DOHH2 (cell line): Measurements from ENCODE around the gene PLTP.

Experiments
- H3F3A ChIP-seq: fragments of 200-600 bp; sonication (generic), shearing (Covaris generic); 2 replicates; pipeline ENCODE4 v1.6.0; 2016; ENCODE audit warnings: antibody characterized with exemption, mild to moderate bottlenecking; ENCODE audit not compliant: control insufficient read depth, insufficient read depth
- H3K27ac ChIP-seq: fragments of 200-600 bp; sonication (generic); 2 replicates; pipeline ENCODE4 v1.5.1; 2014; ENCODE audit warnings: low read depth, mild to moderate bottlenecking, low read length, moderate library complexity
- H3K27me3 ChIP-seq: fragments of 200-600 bp; sonication (generic); 2 replicates; pipeline ENCODE4 v1.6.1; 2014; ENCODE audit warnings: mild to moderate bottlenecking, low read length, mixed read lengths; ENCODE audit not compliant: control insufficient read depth
- H3K36me3 ChIP-seq: fragments of 200-600 bp; sonication (generic); 2 replicates; pipeline ENCODE4 v1.6.1; 2014; ENCODE audit warnings: mild to moderate bottlenecking, low read length, moderate library complexity, mixed read lengths; ENCODE audit not compliant: control insufficient read depth
- H3K4me1 ChIP-seq: fragments of 200-600 bp; sonication (generic); 2 replicates; pipeline ENCODE4 v1.6.1; 2014; ENCODE audit warnings: mild to moderate bottlenecking, low read length, mixed read lengths; ENCODE audit not compliant: control insufficient read depth
- H3K4me2 ChIP-seq: fragments of 200-600 bp; sonication (generic); 2 replicates; pipeline ENCODE4 v1.6.0; 2014; ENCODE audit warnings: mild to moderate bottlenecking, low read length, moderate library complexity
- H3K4me3 ChIP-seq: fragments of 200-600 bp; sonication (generic); 2 replicates; pipeline ENCODE4 v1.5.1; 2014; ENCODE audit warnings: mild to moderate bottlenecking, low read length, mixed read lengths
- H3K79me2 ChIP-seq: fragments of 200-600 bp; sonication (generic); 2 replicates; pipeline ENCODE4 v1.6.1; 2014; ENCODE audit warnings: mild to moderate bottlenecking, low read length, mixed read lengths; ENCODE audit not compliant: control insufficient read depth
- H3K9me2 ChIP-seq: fragments of 200-600 bp; sonication (generic); replicated peaks from 2 replicates; pipeline ENCODE4 v1.6.1; 2014; ENCODE audit warnings: mild to moderate bottlenecking, low read length, mixed read lengths; ENCODE audit not compliant: control insufficient read depth
- H3K9me3 ChIP-seq: fragments of 200-600 bp; sonication (generic); 2 replicates; pipeline ENCODE4 v1.6.1; 2014; ENCODE audit warnings: antibody characterized with exemption, low read length, mixed read lengths; ENCODE audit not compliant: control insufficient read depth, insufficient read depth
- H4K20me1 ChIP-seq: fragments of 200-600 bp; sonication (generic); 2 replicates; pipeline ENCODE4 v1.6.0; 2014; ENCODE audit warnings: low read depth, mild to moderate bottlenecking, antibody characterized with exemption, low read length, moderate library complexity; ENCODE audit not compliant: control insufficient read depth, insufficient read depth
- EZH2phosphoT487 ChIP-seq: fragments of 200-600 bp; sonication (generic); IDR thresholded peaks from 2 replicates; pipeline ENCODE4 v1.6.1; 2017; ENCODE audit warnings: borderline replicate concordance, mild to moderate bottlenecking, antibody characterized with exemption, low read length, moderate library complexity, mixed read lengths
- TF ChIP-seq, protein P1 (sequence below): fragments of 200-600 bp; sonication (generic); IDR thresholded peaks from one replicate; pipeline ENCODE4 v1.5.1; 2014; ENCODE audit warnings: antibody characterized with exemption, mild to moderate bottlenecking, low read depth, low read length; ENCODE audit not compliant: poor library complexity, severe bottlenecking

PLTP gene

DNA sequence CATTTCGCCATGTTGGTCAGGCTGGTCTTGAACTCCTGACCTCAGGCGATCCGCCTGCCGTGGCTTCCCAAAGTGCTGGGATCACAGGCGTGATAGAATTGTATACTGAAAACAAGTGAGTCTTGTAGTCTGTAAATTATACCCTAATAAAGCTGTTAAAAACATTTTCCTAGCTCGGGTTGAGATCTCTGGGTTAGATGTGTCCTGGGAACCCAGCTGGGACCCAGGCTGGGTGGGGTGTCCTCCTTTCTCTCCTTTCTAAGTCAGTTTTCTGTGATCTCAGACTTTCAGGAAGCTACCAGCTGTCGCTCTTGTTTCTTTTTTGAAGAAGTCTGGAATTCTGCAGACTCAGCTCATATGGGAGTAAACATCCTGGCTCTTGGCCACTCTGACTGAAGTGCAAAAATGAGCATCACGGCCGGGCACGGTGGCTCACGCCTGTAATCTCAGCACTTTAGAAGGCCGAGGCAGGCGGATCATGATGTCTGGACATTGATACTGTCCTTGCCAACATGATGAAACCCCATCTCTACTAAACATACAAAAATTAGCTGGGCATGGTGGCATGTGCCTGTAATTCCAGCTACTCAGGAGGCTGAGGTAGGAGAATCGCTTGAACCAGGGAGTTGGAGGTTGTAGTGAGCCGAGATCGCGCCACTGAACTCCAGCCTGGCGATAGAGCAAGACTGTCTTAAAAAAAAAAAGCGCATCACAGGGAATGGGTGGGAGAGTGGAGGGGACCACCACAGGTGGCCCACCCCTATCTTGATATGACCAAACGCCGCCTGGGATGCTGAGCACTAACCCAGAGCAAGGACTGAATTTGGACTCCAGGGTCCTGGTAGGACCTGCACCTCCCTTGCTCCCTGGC, 12.7 kb upstream of the PLTP start:
- H3K36me3 ChIP-seq, result no peaks in the 10 kb centered on the region
- H3K4me2 ChIP-seq, result no peak overlapping the region
- H3F3A ChIP-seq, result no peaks in the 10 kb centered on the region
- TF ChIP-seq, protein P1, sequence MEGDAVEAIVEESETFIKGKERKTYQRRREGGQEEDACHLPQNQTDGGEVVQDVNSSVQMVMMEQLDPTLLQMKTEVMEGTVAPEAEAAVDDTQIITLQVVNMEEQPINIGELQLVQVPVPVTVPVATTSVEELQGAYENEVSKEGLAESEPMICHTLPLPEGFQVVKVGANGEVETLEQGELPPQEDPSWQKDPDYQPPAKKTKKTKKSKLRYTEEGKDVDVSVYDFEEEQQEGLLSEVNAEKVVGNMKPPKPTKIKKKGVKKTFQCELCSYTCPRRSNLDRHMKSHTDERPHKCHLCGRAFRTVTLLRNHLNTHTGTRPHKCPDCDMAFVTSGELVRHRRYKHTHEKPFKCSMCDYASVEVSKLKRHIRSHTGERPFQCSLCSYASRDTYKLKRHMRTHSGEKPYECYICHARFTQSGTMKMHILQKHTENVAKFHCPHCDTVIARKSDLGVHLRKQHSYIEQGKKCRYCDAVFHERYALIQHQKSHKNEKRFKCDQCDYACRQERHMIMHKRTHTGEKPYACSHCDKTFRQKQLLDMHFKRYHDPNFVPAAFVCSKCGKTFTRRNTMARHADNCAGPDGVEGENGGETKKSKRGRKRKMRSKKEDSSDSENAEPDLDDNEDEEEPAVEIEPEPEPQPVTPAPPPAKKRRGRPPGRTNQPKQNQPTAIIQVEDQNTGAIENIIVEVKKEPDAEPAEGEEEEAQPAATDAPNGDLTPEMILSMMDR, result no peak
- no peak for TF ChIP-seq EZH2phosphoT487
- H3K9me2 ChIP-seq, result no peaks in the 10 kb centered on the region
- no peaks in the 10 kb centered on the region for H3K79me2 ChIP-seq
- H3K27me3 ChIP-seq, result peaks cover 9% of the 10 kb centered on the region
- H3K4me3 ChIP-seq, result no peak overlapping the region
- H3K9me3 ChIP-seq, result no peaks in the 10 kb centered on the region
- no peaks in the 10 kb centered on the region for H3K4me1 ChIP-seq
- H3K27ac ChIP-seq, result no peak overlapping the region
- no peaks in the 10 kb centered on the region for H4K20me1 ChIP-seq

DNA sequence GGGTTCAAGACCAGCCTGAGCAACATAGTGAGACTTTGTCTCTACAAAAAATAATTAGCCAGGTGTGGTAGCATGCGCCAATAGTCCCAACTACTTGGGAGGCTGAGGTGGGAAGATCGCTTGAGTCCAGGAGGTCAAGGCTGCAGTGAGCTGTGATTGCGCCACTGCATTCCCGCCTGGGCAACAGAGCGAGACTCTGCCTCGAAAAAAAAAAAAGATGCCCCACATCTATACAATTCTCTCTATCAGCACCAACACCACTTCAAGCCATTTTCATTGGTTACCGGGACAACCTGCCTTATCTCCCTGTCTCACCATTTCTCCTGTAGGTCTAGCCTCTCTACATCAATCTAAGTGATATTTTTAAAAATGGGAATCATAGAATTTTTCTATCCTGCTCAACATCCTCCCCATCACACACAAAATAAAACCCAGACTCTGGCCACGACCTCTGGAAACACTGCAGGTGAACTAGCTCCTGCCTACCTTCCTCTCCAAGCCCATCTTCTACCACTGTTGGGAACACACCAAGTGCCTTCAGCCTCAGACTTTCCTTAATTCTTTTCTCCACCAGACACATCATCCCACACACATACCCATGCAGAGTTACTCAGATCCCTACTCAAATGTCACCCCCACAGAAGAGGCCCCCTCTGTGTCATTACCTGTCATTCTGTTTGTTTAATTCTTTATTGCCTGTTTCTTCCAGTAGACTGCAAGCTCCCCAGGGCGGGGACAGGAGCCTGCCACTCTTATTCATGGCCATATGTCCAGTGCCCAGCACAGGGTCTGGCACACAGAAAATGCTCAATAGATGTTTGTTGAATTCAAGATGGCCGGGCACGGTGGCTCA, 9.6 kb upstream of the PLTP start:
- no peaks in the 10 kb centered on the region for H3K79me2 ChIP-seq
- H3F3A ChIP-seq, result no peaks in the 10 kb centered on the region
- H3K4me3 ChIP-seq, result no peak overlapping the region
- no peak for TF ChIP-seq EZH2phosphoT487
- TF ChIP-seq, protein P1, result no peak
- no peaks in the 10 kb centered on the region for H3K36me3 ChIP-seq
- H3K9me2 ChIP-seq, result no peaks in the 10 kb centered on the region
- H3K27ac ChIP-seq, result no peak overlapping the region
- no peaks in the 10 kb centered on the region for H3K9me3 ChIP-seq
- no peak overlapping the region for H3K4me2 ChIP-seq
- no peaks in the 10 kb centered on the region for H3K4me1 ChIP-seq
- no peaks in the 10 kb centered on the region for H4K20me1 ChIP-seq
- H3K27me3 ChIP-seq, result peaks cover 12% of the 10 kb centered on the region

DNA sequence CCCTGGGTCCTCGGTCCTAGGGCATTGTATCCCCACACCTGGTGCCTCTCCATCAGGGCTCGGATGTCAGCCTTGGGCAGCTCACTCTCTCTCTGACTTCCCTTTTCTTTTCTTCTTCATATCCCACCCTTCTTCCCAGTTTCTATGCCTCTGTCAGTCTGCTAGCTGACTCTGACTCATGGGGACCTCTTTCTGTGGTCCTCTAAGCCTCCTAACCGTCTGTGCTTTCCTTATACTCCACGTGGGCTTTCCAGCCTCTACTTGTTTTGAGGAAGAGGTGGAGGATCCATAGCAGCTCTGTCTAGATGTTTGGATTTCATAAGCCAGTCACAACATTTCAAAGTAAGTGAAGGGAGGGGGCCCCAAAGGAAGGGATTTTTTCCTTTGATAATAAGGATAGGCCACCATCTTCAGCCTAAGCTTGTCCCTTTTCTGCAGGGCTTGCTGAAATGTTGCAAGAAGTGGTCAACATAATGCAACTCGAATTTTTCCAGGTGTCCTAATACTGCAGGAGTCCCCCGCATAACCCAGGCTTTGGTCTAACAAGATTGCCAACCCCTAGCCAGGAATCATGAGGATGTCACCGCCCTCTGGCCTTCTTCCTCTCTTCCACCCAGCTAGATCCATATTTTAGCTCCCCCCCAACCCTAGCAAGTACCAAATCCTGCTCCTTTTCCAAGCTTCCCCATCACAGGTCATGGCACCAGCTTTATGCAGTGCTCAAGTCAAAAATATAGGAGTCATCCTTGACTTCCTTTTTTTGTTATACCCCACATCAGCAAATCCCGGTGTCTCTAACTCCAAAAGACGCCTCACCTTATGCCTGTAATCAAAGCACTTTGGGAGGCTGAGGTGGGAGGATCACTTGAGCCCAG, 8.7 kb upstream of the PLTP start:
- Histone ChIP-seq H3K27me3 (peaks cover 15% of the 10 kb centered on the region), H3K4me3 (no peak overlapping the region), H3K4me2 (no peak overlapping the region), H3F3A (no peaks in the 10 kb centered on the region), H3K9me2 (no peaks in the 10 kb centered on the region), H3K9me3 (no peaks in the 10 kb centered on the region), H3K4me1 (no peaks in the 10 kb centered on the region), H3K79me2 (no peaks in the 10 kb centered on the region), H3K36me3 (no peaks in the 10 kb centered on the region), H3K27ac (no peak overlapping the region), H4K20me1 (no peaks in the 10 kb centered on the region)
- TF ChIP-seq EZH2phosphoT487, result no peak
- TF ChIP-seq, protein P1, result no peak
